DND-41 (cell line): ENCODE results near the gene PRR36.

Experiments
- ATAC-seq: fragments of 200-7000 bp; cut with Tn5 transposase; 3 replicates; pipeline ENCODE4 v1.9.1; 2021; ENCODE audit warnings: low read depth; ENCODE audit not compliant: insufficient read depth
- DNase-seq: peaks from one replicate; pipeline ENCODE4 v3.0.0-alpha.2; 2020
- H2AFZ ChIP-seq: 2 replicates; pipeline ENCODE4 v1.6.0; 2012; ENCODE audit warnings: low read depth, low read length
- H3K27ac ChIP-seq: 2 replicates; pipeline ENCODE4 v1.5.1; 2012; ENCODE audit warnings: low read length, inconsistent platforms
- H3K27me3 ChIP-seq: fragments of 200-600 bp; sonication (generic); 2 replicates; pipeline ENCODE4 v1.6.0; 2012; ENCODE audit warnings: low read length, mild to moderate bottlenecking, inconsistent platforms; ENCODE audit not compliant: insufficient read depth, poor library complexity
- H3K36me3 ChIP-seq: 2 replicates; pipeline ENCODE4 v1.5.1; 2012; ENCODE audit warnings: low read length, inconsistent platforms; ENCODE audit not compliant: insufficient read depth
- H3K4me1 ChIP-seq: 2 replicates; pipeline ENCODE4 v1.5.1; 2012; ENCODE audit warnings: mild to moderate bottlenecking, low read length; ENCODE audit not compliant: insufficient read depth
- H3K4me2 ChIP-seq: 2 replicates; pipeline ENCODE4 v1.6.0; 2012; ENCODE audit warnings: mild to moderate bottlenecking, moderate library complexity, low read length, inconsistent platforms; ENCODE audit not compliant: insufficient read depth
- H3K4me3 ChIP-seq, 2 experiments: fragments of 200-600 bp in 1 of 2; shearing (Covaris generic) in 1 of 2; 2 replicates each; pipeline ENCODE4 v1.5.1; 2012 to 2016; ENCODE audit warnings: inconsistent platforms in 2 of 2, low read length in 2 of 2, mild to moderate bottlenecking in 2 of 2, low read depth in 1 of 2, moderate library complexity in 1 of 2
- H3K79me2 ChIP-seq: 2 replicates; pipeline ENCODE4 v1.6.0; 2012; ENCODE audit warnings: low read length, inconsistent platforms; ENCODE audit not compliant: insufficient read depth
- H3K9ac ChIP-seq: 2 replicates; pipeline ENCODE4 v1.6.0; 2012; ENCODE audit warnings: low read depth, mild to moderate bottlenecking, inconsistent platforms, low read length, moderate library complexity
- H3K9me3 ChIP-seq: 2 replicates; pipeline ENCODE4 v1.5.1; 2012; ENCODE audit warnings: low read length, moderate library complexity, mild to moderate bottlenecking, inconsistent platforms; ENCODE audit not compliant: insufficient read depth, severe bottlenecking
- H4K20me1 ChIP-seq: 2 replicates; pipeline ENCODE4 v1.6.0; 2012; ENCODE audit warnings: low read length; ENCODE audit not compliant: insufficient read depth
- CTCF ChIP-seq: IDR thresholded peaks from 2 replicates; pipeline ENCODE4 v1.5.1; 2012; ENCODE audit warnings: borderline replicate concordance, low read length, moderate library complexity, mild to moderate bottlenecking; ENCODE audit not compliant: poor library complexity, severe bottlenecking; ENCODE audit errors: extremely low read depth
- EZH2 ChIP-seq: IDR thresholded peaks from 3 replicates; pipeline ENCODE4 v1.6.1; 2012; ENCODE audit warnings: borderline replicate concordance, low read depth, mild to moderate bottlenecking, moderate library complexity, low read length, inconsistent platforms; ENCODE audit not compliant: severe bottlenecking

The PRR36 gene

DNA sequence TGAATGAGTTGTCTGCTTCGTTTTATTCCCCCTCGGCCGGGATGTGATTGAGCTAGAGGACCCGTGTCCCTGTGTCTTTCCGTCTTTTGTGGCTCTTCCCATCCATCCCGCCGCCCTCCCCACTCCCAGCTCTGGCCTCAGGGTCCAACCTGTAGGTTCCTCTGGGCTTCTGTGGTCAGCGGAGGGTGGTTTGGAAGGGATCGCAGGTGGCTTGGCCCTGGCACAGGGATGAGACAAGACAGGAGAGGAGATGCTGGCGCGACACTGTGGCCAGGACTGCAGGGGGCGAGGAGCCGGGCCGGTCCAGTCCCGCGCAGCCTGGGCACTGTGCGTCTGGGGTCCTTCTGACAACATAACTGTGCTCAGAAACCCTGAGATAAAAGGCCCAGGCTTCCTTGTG lies 42.2 kb downstream of the PRR36 start:
- DNase-seq (no peak), ATAC-seq (no peak)
- Histone ChIP-seq H2AFZ (no peak overlapping the region), H3K9ac (peak overlapping the region; percentile 66; the same call in 1 of the 2 replicates), H3K4me3 (no peak overlapping the region), H3K4me2 (peak overlapping the region; percentile 75), H3K4me1 (peaks cover 30% of the 10 kb centered on the region), H4K20me1 (peaks cover 12% of the 10 kb centered on the region; the same call in 1 of the 2 replicates), H3K27ac (no peak overlapping the region), H3K36me3 (no peaks in the 10 kb centered on the region), H3K79me2 (peaks cover 25% of the 10 kb centered on the region), H3K27me3 (no peaks in the 10 kb centered on the region), H3K9me3 (no peaks in the 10 kb centered on the region)
- no peak for TF ChIP-seq EZH2

GRCh38 chr19:7831452-7831851 lies 42.7 kb downstream of the PRR36 start:
- no peak for TF ChIP-seq CTCF
- TF ChIP-seq EZH2, result no peak
- ATAC-seq (no peak), DNase-seq (no peak)
- Histone ChIP-seq H3K79me2 (peaks cover 25% of the 10 kb centered on the region), H3K4me1 (peaks cover 30% of the 10 kb centered on the region), H3K36me3 (no peaks in the 10 kb centered on the region), H2AFZ (no peak overlapping the region), H3K9me3 (no peaks in the 10 kb centered on the region), H4K20me1 (peaks cover 12% of the 10 kb centered on the region; the same call in 1 of the 2 replicates), H3K4me3 (peak overlapping the region in 1 of 2 experiments; percentile 68; a peak in 3 of 4 replicates), H3K9ac (peak overlapping the region; percentile 66; the same call in 1 of the 2 replicates), H3K27ac (no peak overlapping the region), H3K27me3 (no peaks in the 10 kb centered on the region), H3K4me2 (peak overlapping the region; percentile 75)

- peak overlapping the region; percentile 75 for H3K4me2 ChIP-seq
- no peak for DNase-seq
- peaks cover 30% of the 10 kb centered on the region for H3K4me1 ChIP-seq
- H3K9me3 ChIP-seq, result no peaks in the 10 kb centered on the region
- peaks cover 12% of the 10 kb centered on the region; the same call in 1 of the 2 replicates for H4K20me1 ChIP-seq
- H3K27ac ChIP-seq, result peak overlapping the region; percentile 0; the same call in 1 of the 2 replicates
- TF ChIP-seq CTCF (no peak), EZH2 (no peak)
- H3K27me3 ChIP-seq, result no peaks in the 10 kb centered on the region
- ATAC-seq, result no peak
- peak overlapping the region; percentile 66 for H3K9ac ChIP-seq
- H3K79me2 ChIP-seq, result peaks cover 25% of the 10 kb centered on the region
- no peak overlapping the region for H2AFZ ChIP-seq
- H3K4me3 ChIP-seq, result peak overlapping the region; percentile 58 to 68; a peak in 3 of 4 replicates
- H3K36me3 ChIP-seq, result no peaks in the 10 kb centered on the region
Observed at GRCh38 chr19:7830823-7831222, 43.4 kb downstream of the PRR36 start.

DNA sequence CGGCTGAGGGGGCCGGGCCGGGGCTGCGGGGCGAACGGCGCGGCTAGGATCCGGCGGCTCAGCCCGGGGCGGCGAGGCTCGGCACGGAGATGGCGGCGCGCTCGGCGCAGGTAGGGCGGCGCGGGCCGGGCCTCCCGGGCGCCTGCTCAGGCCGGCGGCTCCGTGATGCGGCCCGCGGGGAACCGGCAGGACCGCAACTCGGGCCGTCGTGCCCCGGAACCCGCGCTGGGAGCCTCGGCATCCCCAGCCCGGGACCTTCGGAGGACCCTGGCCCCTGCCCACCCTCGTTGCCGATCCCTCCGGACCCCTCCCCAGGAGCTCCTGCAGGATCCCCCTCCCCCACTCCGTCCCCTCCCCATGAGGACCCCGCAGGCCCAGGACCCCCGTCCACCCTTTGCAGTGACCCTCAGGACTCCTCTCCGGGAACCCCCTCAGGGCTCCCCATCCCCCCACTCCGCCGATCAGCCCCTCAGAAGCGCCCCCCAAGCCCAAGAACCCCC lies 43.9 kb downstream of the PRR36 start:
- Histone ChIP-seq H3K9ac (peak overlapping the region; percentile 66), H3K27ac (peak overlapping the region; percentile 0; the same call in 1 of the 2 replicates), H3K79me2 (peaks cover 25% of the 10 kb centered on the region), H3K4me1 (peaks cover 30% of the 10 kb centered on the region), H3K27me3 (no peaks in the 10 kb centered on the region), H3K9me3 (no peaks in the 10 kb centered on the region), H4K20me1 (peaks cover 12% of the 10 kb centered on the region; the same call in 1 of the 2 replicates), H3K4me2 (peak overlapping the region; percentile 75), H2AFZ (0 out of 2 replicates have a peak overlapping the region, but pooled peaks have one; percentile 38), H3K4me3 (peak overlapping the region; percentile 58 to 68; a peak in 3 of 4 replicates), H3K36me3 (no peaks in the 10 kb centered on the region)
- ATAC-seq, result no peak
- TF ChIP-seq CTCF, result no peak
- no peak for TF ChIP-seq EZH2
- DNase-seq, result no peak
